ENCODE data around the gene ABHD2. TPM values are rescaled to one million over a fixed set of nuclear protein-coding genes. Genes with fewer than 3 reads are reported as not detected.

The ABHD2 gene
- total and polyA plus RNA-seq, 2 experiments from 2014 or later: 5.2 to 15.2 TPM

DNA sequence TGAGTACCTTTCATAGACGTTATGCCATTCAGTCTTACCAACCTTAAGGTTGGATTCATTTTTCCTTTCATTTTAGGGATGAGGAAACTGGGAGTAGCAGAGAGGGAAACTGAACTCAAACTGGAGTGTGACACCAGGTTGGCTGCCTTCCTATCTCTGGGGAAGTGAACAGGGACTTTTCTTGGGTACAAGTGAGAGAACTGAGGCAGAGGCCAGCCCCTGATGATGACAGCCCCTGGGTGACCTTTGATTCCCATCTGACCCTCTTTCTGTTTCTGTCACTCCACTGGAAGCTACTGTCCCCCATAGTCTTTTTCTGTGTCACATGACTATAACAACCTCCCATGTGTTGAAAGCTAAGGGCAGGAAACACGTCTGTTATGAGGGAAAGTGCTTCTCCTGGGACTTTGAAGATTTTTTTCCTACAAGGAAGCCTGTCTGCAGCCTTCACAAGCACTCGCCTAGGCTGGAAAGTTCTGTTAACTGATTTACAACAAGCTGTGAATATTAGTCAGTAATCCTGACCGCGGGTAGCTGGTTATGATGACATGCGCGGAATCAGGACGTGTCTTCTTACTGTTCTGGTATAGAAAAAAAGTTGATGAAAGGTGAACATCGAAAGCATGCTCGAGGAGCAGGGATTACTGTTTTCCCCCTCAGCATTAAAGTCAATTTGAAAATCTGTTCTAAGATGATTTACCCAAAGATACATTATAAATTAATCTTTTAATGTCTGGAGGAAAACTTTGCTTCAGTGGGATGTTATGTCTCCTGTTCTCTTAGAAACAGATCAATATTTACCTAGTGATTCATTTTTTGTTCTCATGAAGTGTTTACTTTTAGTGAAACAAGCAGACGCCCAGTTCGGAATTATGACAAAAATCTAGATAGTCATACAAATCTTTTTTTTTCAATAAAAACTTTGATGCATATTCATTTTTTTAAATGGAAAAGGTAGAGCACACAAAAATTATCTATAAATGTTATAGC, 31.5 kb downstream of the ABHD2 start:
- Mint-ChIP-seq H3K4me3 (no peak overlapping the region), H3K9me3 (no peaks in the 10 kb centered on the region), H3K4me1 (peaks cover 48% of the 10 kb centered on the region), H3K27ac (no peak overlapping the region), H3K27me3 (ENCODE audit: insufficient read depth, low read depth, poor library complexity) (peaks cover 4% of the 10 kb centered on the region), H3K36me3 (ENCODE audit: low read depth) (peaks cover 14% of the 10 kb centered on the region)
- no peak overlapping the region for H3K4me3 ChIP-seq
- H3F3A ChIP-seq (replicated peaks; ENCODE audit: low read depth): no peaks in the 10 kb centered on the region
- H3K27ac ChIP-seq (ENCODE audit: low read depth): no peak overlapping the region; the same call in 1 of the 2 replicates
- peaks cover 9% of the 10 kb centered on the region for H3K4me1 ChIP-seq (ENCODE audit: insufficient read depth)
- no peaks in the 10 kb centered on the region for H4K20me1 ChIP-seq (replicated peaks; ENCODE audit: insufficient read depth)
- no peaks in the 10 kb centered on the region for H3K27me3 ChIP-seq (ENCODE audit: insufficient read depth)
- ATAC-seq (no peak), DNase-seq (ENCODE audit: low spot score) (no peak)
- H3K4me2 ChIP-seq: no peak overlapping the region
- H3K79me2 ChIP-seq (replicated peaks; ENCODE audit: insufficient read depth): no peaks in the 10 kb centered on the region
- no peaks in the 10 kb centered on the region for H3K9me2 ChIP-seq (ENCODE audit: insufficient read depth)
- no peak overlapping the region for H2AFZ ChIP-seq
- TF ChIP-seq NANOG (IDR thresholded peaks at IDR 0.05; ENCODE audit: borderline replicate concordance): no peak
- TF ChIP-seq CTCF (conservative IDR thresholded peaks at IDR 0.05; ENCODE audit: low read depth in 2 of 2): no peak
- TF ChIP-seq ZNF331 (CRISPR knock-in tag; IDR thresholded peaks at IDR 0.05; ENCODE audit: low read depth): no peak
- no peak for TF ChIP-seq ZNF114 (CRISPR knock-in tag; IDR thresholded peaks at IDR 0.05)
- TF ChIP-seq POLR2AphosphoS5 (IDR thresholded peaks at IDR 0.05; ENCODE audit: low read depth): no peak
- no peak for TF ChIP-seq ETS1 (IDR thresholded peaks at IDR 0.05)
- TF ChIP-seq JUNB (IDR thresholded peaks at IDR 0.05; ENCODE audit: unreplicated experiment): no peak
- TF ChIP-seq REST (IDR thresholded peaks at IDR 0.05; ENCODE audit: unreplicated experiment): no peak
- TF ChIP-seq STAT1 (IDR thresholded peaks at IDR 0.05; ENCODE audit: unreplicated experiment): no peak
- no peak for TF ChIP-seq CREB1 (CRISPR knock-in tag; IDR thresholded peaks at IDR 0.05; ENCODE audit: low read depth)
- no peak for TF ChIP-seq EZH2phosphoT487 (IDR thresholded peaks at IDR 0.05; ENCODE audit: unreplicated experiment)
- no peak for TF ChIP-seq EZH2 (IDR thresholded peaks at IDR 0.05; ENCODE audit: low read depth, unreplicated experiment)
- no peak for TF ChIP-seq ZNF462 (CRISPR knock-in tag; IDR thresholded peaks at IDR 0.05)
- H3K36me3 ChIP-seq (ENCODE audit: insufficient read depth): no peaks in the 10 kb centered on the region

All from GM23338 (cell line).